Measurements from ENCODE around the gene IGF1. TPM values are rescaled to one million over a fixed set of nuclear protein-coding genes. Genes with fewer than 3 reads are reported as not detected.

The IGF1 gene
- total and polyA plus RNA-seq, 2 experiments from 2014 or later = not detected

- TF ChIP-seq CTCF (IDR thresholded peaks at IDR 0.05; ENCODE audit: low read depth, low read length) = no peak
- Histone ChIP-seq H3K4me1 (ENCODE audit: low read depth) (no peaks in the 10 kb centered on the region), H3K27me3 (no peaks in the 10 kb centered on the region), H3K36me3 (no peaks in the 10 kb centered on the region), H3K4me3 (no peak overlapping the region), H3K27ac (no peak overlapping the region), H3K9me3 (ENCODE audit: low read depth) (no peaks in the 10 kb centered on the region)
- no peak for DNase-seq (ENCODE audit: low read depth in 1 of 2, low spot score in 1 of 2)
Measured at GRCh38 chr12:102435827-102436436, 44.4 kb downstream of the IGF1 start.

- no peak for DNase-seq (ENCODE audit: low read depth in 1 of 2, low spot score in 1 of 2)
Measured at GRCh38 chr12:102433304-102433703, 47.1 kb downstream of the IGF1 start.

GRCh38 chr12:102430661-102431060, 49.7 kb downstream of the IGF1 start:
- H3K36me3 ChIP-seq = no peaks in the 10 kb centered on the region
- H3K9me3 ChIP-seq (ENCODE audit: low read depth) = no peaks in the 10 kb centered on the region
- no peak overlapping the region for H3K27ac ChIP-seq
- H3K4me1 ChIP-seq (ENCODE audit: low read depth) = no peaks in the 10 kb centered on the region
- no peak overlapping the region for H3K4me3 ChIP-seq
- DNase-seq (ENCODE audit: low read depth in 1 of 2, low spot score in 1 of 2) = no peak
- no peak for TF ChIP-seq CTCF (IDR thresholded peaks at IDR 0.05; ENCODE audit: low read depth, low read length)
- no peaks in the 10 kb centered on the region for H3K27me3 ChIP-seq

More at GRCh38 chr12:102433304-102433703, 47.1 kb downstream of the IGF1 start:
- no peak overlapping the region for H3K27ac ChIP-seq
- TF ChIP-seq CTCF (IDR thresholded peaks at IDR 0.05; ENCODE audit: low read depth, low read length) = no peak
- no peaks in the 10 kb centered on the region for H3K4me1 ChIP-seq (ENCODE audit: low read depth)
- no peaks in the 10 kb centered on the region for H3K27me3 ChIP-seq
- no peaks in the 10 kb centered on the region for H3K36me3 ChIP-seq
- no peaks in the 10 kb centered on the region for H3K9me3 ChIP-seq (ENCODE audit: low read depth)
- no peak overlapping the region for H3K4me3 ChIP-seq

- TF ChIP-seq CTCF (IDR thresholded peaks at IDR 0.05; ENCODE audit: low read depth, low read length) = no peak
- DNase-seq (ENCODE audit: low read depth in 1 of 2, low spot score in 1 of 2) = no peak
- no peaks in the 10 kb centered on the region for H3K27me3 ChIP-seq
Measured at GRCh38 chr12:102429211-102430154, 50.9 kb downstream of the IGF1 start.

GRCh38 chr12:102427543-102427941, 52.8 kb downstream of the IGF1 start:
- no peak for TF ChIP-seq CTCF (IDR thresholded peaks at IDR 0.05; ENCODE audit: low read depth, low read length)
- Histone ChIP-seq H3K4me3 (no peak overlapping the region), H3K9me3 (ENCODE audit: low read depth) (no peaks in the 10 kb centered on the region), H3K4me1 (ENCODE audit: low read depth) (no peaks in the 10 kb centered on the region), H3K27me3 (no peaks in the 10 kb centered on the region), H3K36me3 (no peaks in the 10 kb centered on the region), H3K27ac (no peak overlapping the region)
- no peak for DNase-seq (ENCODE audit: low read depth in 1 of 2, low spot score in 1 of 2)

More at GRCh38 chr12:102429211-102430154, 50.9 kb downstream of the IGF1 start:
- Histone ChIP-seq H3K36me3 (no peaks in the 10 kb centered on the region), H3K4me1 (ENCODE audit: low read depth) (no peaks in the 10 kb centered on the region), H3K27ac (no peak overlapping the region), H3K4me3 (no peak overlapping the region), H3K9me3 (ENCODE audit: low read depth) (no peaks in the 10 kb centered on the region)

All from cardiac muscle cell (in vitro differentiated cells and primary cell).